GM12875 (cell line): Measurements from ENCODE around the gene ABHD11.
"Not testable (repeated sequence)": the region's sequence is repeated elsewhere in the genome, so short reads cannot be mapped to it uniquely, and the experiment has no call there.

ENCODE experiments used
- H3K4me3 ChIP-seq: one replicate; pipeline ENCODE4 v1.5.1; 2011; ENCODE audit warnings: low read depth, low read length, control low read depth
- TF ChIP-seq, protein P1 (sequence below): IDR thresholded peaks from 2 replicates; pipeline ENCODE4 v1.5.1; 2011; ENCODE audit warnings: low read depth, mild to moderate bottlenecking, control low read depth, inconsistent platforms, low read length, moderate library complexity, borderline replicate concordance; ENCODE audit not compliant: insufficient read depth

The ABHD11 gene

GRCh38 chr7:73723813-73724212, 14.8 kb downstream of the ABHD11 start:
- TF ChIP-seq, protein P1, sequence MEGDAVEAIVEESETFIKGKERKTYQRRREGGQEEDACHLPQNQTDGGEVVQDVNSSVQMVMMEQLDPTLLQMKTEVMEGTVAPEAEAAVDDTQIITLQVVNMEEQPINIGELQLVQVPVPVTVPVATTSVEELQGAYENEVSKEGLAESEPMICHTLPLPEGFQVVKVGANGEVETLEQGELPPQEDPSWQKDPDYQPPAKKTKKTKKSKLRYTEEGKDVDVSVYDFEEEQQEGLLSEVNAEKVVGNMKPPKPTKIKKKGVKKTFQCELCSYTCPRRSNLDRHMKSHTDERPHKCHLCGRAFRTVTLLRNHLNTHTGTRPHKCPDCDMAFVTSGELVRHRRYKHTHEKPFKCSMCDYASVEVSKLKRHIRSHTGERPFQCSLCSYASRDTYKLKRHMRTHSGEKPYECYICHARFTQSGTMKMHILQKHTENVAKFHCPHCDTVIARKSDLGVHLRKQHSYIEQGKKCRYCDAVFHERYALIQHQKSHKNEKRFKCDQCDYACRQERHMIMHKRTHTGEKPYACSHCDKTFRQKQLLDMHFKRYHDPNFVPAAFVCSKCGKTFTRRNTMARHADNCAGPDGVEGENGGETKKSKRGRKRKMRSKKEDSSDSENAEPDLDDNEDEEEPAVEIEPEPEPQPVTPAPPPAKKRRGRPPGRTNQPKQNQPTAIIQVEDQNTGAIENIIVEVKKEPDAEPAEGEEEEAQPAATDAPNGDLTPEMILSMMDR: no peak
- no peak overlapping the region for H3K4me3 ChIP-seq

DNA sequence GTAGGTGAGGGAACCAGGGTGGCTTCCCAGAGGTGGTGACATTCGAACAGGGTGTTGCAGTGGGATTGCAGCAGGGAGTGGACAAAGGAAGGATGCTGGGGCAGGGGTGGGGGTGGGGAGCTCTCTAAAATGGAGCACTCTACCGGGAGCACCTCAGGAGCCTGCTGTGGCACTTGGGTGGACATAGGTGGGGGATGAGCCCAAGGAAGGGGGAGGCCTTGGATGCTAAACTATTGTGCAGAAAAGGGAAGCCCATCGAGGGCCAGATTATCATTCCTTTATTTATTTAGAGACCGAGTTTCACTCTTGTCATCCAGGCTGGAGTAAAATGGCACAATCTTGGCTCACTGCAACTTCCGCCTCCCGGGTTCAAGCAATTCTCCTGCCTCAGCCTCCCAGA, 15.8 kb downstream of the ABHD11 start:
- TF ChIP-seq, protein P1: no peak
- no peak overlapping the region for H3K4me3 ChIP-seq

DNA sequence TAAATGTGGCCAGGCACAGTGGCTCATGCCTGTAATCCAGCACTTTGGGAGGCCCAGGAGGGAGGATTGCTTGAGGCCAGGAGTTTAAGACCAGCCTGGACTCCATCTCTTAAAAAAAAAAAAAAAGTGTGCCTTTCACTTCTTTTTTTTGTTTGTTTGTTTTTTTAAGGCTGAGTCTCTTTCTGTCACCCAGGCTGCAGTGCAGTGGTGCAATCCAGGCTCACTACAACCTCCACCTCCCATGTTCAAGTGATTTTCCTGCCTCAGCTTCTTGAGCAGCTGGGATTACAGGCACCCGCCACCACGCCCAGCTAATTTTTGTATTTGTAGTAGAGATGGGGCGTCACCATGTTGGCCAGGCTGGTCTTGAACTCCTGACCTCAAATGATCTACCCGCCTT, 16.4 kb downstream of the ABHD11 start:
- H3K4me3 ChIP-seq: not testable (repeated sequence)

DNA sequence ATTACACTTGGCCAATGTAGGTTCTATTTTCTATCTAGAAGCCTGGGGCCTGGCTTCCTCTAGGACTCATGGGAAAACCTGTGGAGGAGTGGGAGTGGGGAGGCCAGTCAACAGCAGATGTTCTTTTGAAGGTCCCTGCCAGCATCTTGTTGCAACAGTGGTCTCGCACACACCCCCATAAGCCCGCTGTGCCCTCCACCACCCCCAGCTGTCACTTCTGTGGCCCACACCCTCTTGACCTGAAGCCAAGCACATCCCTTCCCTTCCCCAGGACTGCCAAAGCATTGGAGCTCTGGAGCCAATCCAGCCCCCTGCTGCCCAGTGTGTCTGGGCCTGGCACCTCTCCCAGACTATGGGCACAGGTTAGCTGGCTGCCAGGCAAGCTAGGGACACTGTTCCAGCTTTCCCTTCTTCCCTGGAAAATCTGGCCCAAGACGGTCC, 17.2 kb downstream of the ABHD11 start:
- H3K4me3 ChIP-seq: no peak overlapping the region
- TF ChIP-seq, protein P1: no peak

DNA sequence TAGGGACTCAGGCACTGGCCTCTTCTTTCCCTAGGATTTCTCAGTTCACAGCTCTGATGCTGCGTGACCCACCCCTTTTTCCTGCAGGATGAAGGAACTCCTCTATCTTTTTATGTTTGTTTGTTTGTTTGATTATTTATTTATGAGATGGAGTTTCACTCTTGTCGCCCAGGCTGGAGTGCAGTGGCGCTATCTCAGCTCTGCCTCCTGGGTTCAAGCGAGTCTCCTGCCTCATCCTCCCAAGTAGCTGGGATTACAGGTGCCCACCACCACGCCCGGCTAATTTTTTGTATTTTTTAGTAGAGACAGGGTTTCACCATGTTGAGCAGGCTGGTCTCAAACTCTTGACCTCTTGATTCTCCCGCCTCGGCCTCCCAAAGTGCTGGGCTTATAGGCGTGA, 18.2 kb downstream of the ABHD11 start:
- H3K4me3 ChIP-seq: not testable (repeated sequence)

DNA sequence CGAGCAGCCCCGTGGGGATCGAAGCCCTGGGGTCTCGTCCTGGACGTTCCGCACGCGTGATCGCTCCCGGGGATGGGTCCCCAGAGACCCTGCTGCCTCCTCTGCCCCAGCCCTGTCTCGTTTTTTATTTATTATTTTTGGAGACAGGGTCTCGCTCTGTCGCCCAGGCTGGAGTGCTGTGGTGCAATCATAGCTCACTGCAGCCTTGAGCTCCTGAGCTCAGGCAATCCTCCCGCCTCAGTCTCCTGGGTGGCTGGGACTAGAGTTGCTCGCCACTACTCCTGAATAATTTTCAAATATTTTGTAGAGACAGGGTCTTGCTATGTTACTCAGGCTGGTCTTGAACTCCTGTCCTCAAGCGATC, 18.8 kb downstream of the ABHD11 start:
- TF ChIP-seq, protein P1: no peak
- H3K4me3 ChIP-seq: no peak overlapping the region

DNA sequence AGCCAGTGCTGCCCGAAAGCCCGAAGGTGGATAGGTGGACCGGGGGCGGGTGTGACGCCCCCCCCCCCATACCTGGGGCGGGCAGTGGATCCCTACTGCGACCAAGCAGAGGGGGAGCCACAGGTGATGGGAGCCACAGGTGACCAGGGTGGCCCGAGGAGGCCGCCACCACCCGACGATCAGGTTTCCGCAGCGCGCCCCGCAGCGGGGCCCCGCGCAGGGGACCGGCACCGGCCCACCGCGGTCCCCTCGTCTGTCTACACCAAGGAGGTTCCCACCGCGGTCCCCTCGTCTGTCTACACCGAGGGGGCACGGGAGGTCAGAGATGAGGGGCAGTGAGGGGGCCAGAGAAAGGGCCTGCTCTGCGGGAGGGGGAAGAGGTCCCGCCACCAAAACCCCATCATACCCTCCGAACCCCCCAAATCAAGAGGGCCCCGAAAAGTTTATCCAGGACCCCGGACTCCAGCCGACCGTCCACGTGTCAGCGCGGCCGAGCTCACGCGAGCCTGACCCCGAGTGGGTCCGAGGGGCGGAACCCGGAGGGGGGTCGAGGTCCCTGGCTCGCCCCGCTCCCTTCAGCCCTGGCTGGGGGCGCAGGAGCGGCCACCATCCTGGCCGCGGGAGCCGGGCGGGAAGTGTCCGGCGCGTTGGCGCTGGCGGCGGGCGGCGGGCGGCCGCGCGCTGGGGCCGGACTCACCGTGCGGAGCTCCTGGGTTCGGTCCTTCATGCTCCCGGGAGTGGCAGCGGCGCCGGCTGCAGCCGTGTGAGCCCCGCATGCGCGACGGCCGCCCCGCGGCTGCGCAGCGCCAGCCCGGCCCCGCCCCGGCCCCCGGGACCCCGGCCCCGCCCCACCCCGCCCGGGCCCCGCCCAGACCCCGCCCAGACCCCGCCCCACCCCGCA, 19.4 kb downstream of the ABHD11 start, which contains the start of gene STX1A:
STX1A (minus strand) TSS at position 765 of the 901 bp plus-strand sequence; CDS start at position 727, 38 bp downstream.
- peak within 1 kb of the TSS; percentile 79 for H3K4me3 ChIP-seq

DNA sequence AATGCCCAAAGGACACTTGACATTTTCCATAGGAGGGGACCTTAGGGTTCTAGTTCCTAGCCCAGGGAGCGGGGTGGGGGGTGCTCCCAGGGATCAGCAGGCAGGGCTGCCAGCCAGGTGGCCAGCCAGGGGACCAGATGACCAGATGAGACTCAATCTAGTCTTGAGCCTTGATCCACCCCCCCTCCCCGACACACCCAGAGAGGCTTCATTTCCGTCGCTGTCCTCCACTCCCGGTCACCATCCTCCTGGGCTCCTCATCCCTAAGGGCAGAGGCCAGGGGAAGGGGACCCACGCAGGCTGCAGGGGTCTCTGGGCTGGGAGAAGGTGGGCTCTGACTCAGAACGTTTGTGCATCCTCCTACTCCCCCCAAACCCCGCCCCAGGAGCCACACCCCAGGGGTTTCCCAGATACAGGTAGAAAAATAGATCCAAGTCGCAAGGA, 20.1 kb downstream of the ABHD11 start:
- TF ChIP-seq, protein P1: no peak
- peak overlapping the region; percentile 79 for H3K4me3 ChIP-seq

More for the DNA sequence above, 19.4 kb downstream of the ABHD11 start, which contains the start of gene STX1A:
- TF ChIP-seq, protein P1: no peak
